A673 (cell line): ENCODE results near the gene CLRN3. TPM values are rescaled to one million over a fixed set of nuclear protein-coding genes. Genes with fewer than 3 reads are reported as not detected.

Source experiments
- BruUV-seq: library from RNA; stranded (reverse); fragments of 400-500 nt; replicated peaks from 2 replicates; lab custom pipeline; 2021; lab: Mats Ljungman, UMichigan
- CTCF ChIA-PET: fragments of 300-600 bp; sonication (Branson Sonifier 250); formaldehyde crosslinking; loops from one replicate; lab custom pipeline; 2022; ENCODE audit warnings: antibody characterized with exemption; lab: Charles Lee
- POLR2A ChIA-PET: fragments of 300-600 bp; sonication (Branson Sonifier 250); formaldehyde crosslinking; loops from one replicate; lab custom pipeline; 2022; ENCODE audit warnings: antibody characterized with exemption; ENCODE audit not compliant: low non-redundant PET; lab: Charles Lee
- DNase-seq: peaks from one replicate; pipeline ENCODE4 v3.0.0-alpha.2; 2015; ENCODE audit warnings: low spot score
- H3K27ac ChIP-seq: fragments of 200-600 bp; sonication (generic); 2 replicates; pipeline ENCODE4 v1.5.1; 2016; ENCODE audit warnings: mixed run types, low read depth, mild to moderate bottlenecking, mixed read lengths, antibody characterized with exemption, low read length; ENCODE audit not compliant: poor library complexity, severe bottlenecking
- H3K27me3 ChIP-seq: fragments of 200-600 bp; sonication (generic); replicated peaks from 2 replicates; pipeline ENCODE4 v1.6.1; 2017; ENCODE audit warnings: mixed run types, low read depth, mild to moderate bottlenecking, mixed read lengths, antibody characterized with exemption, low read length; ENCODE audit not compliant: insufficient read depth, poor library complexity
- H3K36me3 ChIP-seq: fragments of 200-600 bp; sonication (generic); 2 replicates; pipeline ENCODE4 v1.6.1; 2016; ENCODE audit warnings: mixed run types, mild to moderate bottlenecking, mixed read lengths, antibody characterized with exemption, low read length; ENCODE audit not compliant: insufficient read depth, poor library complexity, severe bottlenecking
- H3K4me1 ChIP-seq: fragments of 200-600 bp; sonication (generic); 2 replicates; pipeline ENCODE4 v1.6.1; 2017; ENCODE audit warnings: mixed run types, mild to moderate bottlenecking, mixed read lengths, antibody characterized with exemption, low read length; ENCODE audit not compliant: insufficient read depth, poor library complexity, severe bottlenecking
- H3K4me3 ChIP-seq: fragments of 200-600 bp; sonication (generic); 2 replicates; pipeline ENCODE4 v1.5.1; 2016; ENCODE audit warnings: low read depth, mixed run types, mild to moderate bottlenecking, mixed read lengths, low read length; ENCODE audit not compliant: poor library complexity, severe bottlenecking
- H3K9me3 ChIP-seq: fragments of 200-600 bp; sonication (generic); 2 replicates; pipeline ENCODE4 v1.6.1; 2016; ENCODE audit warnings: mixed run types, low read depth, mild to moderate bottlenecking, mixed read lengths, antibody characterized with exemption, low read length; ENCODE audit not compliant: poor library complexity, severe bottlenecking
- CTCF ChIP-seq: fragments of 300-800, 200-600 bp; sonication (generic); conservative IDR thresholded peaks from 2 replicates; pipeline ENCODE4 v1.5.1; 2017; ENCODE audit warnings: low read depth, mild to moderate bottlenecking, antibody characterized with exemption, low read length, moderate library complexity, mixed read lengths
- EZH2 ChIP-seq: fragments of 200-600 bp; sonication (generic); IDR thresholded peaks from 2 replicates; pipeline ENCODE4 v1.6.1; 2017; ENCODE audit warnings: borderline replicate concordance, low read depth, mild to moderate bottlenecking, mixed read lengths, antibody characterized with exemption, low read length; ENCODE audit not compliant: poor library complexity, severe bottlenecking
- intact Hi-C: fragments of 100-400 bp; cut with micrococcal nuclease; formaldehyde crosslinking; loops from one replicate; pipeline ENCODE4 v1.10.0; 2022; ENCODE audit not compliant: unreplicated experiment
- total RNA-seq: library from RNA; stranded (reverse); gene quantifications from 2 replicates; pipeline ENCODE4 v1.2.3, GENCODE V29; 2021

Gene CLRN3
- total RNA-seq, 1 experiment from 2014 or later = not detected

- TF ChIP-seq EZH2 = no peak
- intact Hi-C loops = no loop called here
- H3K4me1 ChIP-seq = no peaks in the 10 kb centered on the region
- H3K9me3 ChIP-seq = no peaks in the 10 kb centered on the region
- ChIA-PET CTCF (no interaction called here), POLR2A (no interaction called here)
- no peak overlapping the region for H3K27ac ChIP-seq
- peaks cover 4% of the 10 kb centered on the region for H3K27me3 ChIP-seq
- BruUV-seq = no TSS peak
- no peak for DNase-seq
- no peaks in the 10 kb centered on the region for H3K36me3 ChIP-seq
- H3K4me3 ChIP-seq = no peak overlapping the region
Measured at GRCh38 chr10:127886371-127887051, 6.2 kb downstream of the CLRN3 start.

GRCh38 chr10:127884501-127884900 lies 8.2 kb downstream of the CLRN3 start:
- no peaks in the 10 kb centered on the region for H3K27me3 ChIP-seq
- DNase-seq = no peak
- no TSS peak for BruUV-seq
- ChIA-PET POLR2A (no interaction called here), CTCF (no interaction called here)
- H3K27ac ChIP-seq = no peak overlapping the region
- H3K4me1 ChIP-seq = no peaks in the 10 kb centered on the region
- H3K9me3 ChIP-seq = no peaks in the 10 kb centered on the region
- H3K36me3 ChIP-seq = no peaks in the 10 kb centered on the region
- intact Hi-C loops = no loop called here
- TF ChIP-seq CTCF (no peak), EZH2 (no peak)
- H3K4me3 ChIP-seq = no peak overlapping the region

GRCh38 chr10:127883516-127883915 lies 9.2 kb downstream of the CLRN3 start:
- DNase-seq = no peak
- Histone ChIP-seq H3K4me1 (no peaks in the 10 kb centered on the region), H3K4me3 (no peak overlapping the region), H3K27ac (no peak overlapping the region), H3K27me3 (peaks cover 3% of the 10 kb centered on the region), H3K9me3 (no peaks in the 10 kb centered on the region), H3K36me3 (no peaks in the 10 kb centered on the region)
- ChIA-PET POLR2A (no interaction called here), CTCF (interaction anchor here (0.6 kb wide), 1 partner anchor 218 kb away, joined by 3 read pairs; no protein-coding TSS in a partner anchor)
- intact Hi-C loops = no loop called here
- no TSS peak for BruUV-seq
- TF ChIP-seq EZH2 = no peak
- TF ChIP-seq CTCF = no peak
